HFFc6 (cell line): Measurements from ENCODE around the gene TP53AIP1. TPM values are rescaled to one million over a fixed set of nuclear protein-coding genes. Genes with fewer than 3 reads are reported as not detected.

Source experiments
- DNase-seq: peaks from one replicate; pipeline ENCODE4 v3.0.0-alpha.2; 2018
- H3K27ac Mint-ChIP-seq: 2 replicates; pipeline ENCODE4 v1.8.0; 2020; ENCODE audit warnings: mild to moderate bottlenecking, mixed read lengths
- H3K27me3 Mint-ChIP-seq: 2 replicates; pipeline ENCODE4 v1.8.0; 2021; ENCODE audit warnings: mild to moderate bottlenecking, moderate library complexity, mixed read lengths; ENCODE audit not compliant: insufficient read depth
- H3K36me3 Mint-ChIP-seq: 2 replicates; pipeline ENCODE4 v1.8.0; 2021; ENCODE audit warnings: low read depth, mixed read lengths
- H3K4me1 Mint-ChIP-seq: 2 replicates; pipeline ENCODE4 v1.8.0; 2020; ENCODE audit warnings: low read depth, mixed read lengths
- H3K4me3 Mint-ChIP-seq: 2 replicates; pipeline ENCODE4 v1.8.0; 2020; ENCODE audit warnings: mild to moderate bottlenecking, moderate library complexity, mixed read lengths
- H3K9me3 Mint-ChIP-seq: 2 replicates; pipeline ENCODE4 v1.8.0; 2020; ENCODE audit warnings: mild to moderate bottlenecking, mixed read lengths
- total RNA-seq, 6 experiments: library from RNA; stranded (reverse); fragmentation: NEBNext Ultra II Directional; extraction: Animal tissue kit (Norgen Biotek cat#: 25700); gene quantifications; 2 replicates in 1 of 6; 3 replicates in 5 of 6; pipeline ENCODE4 v1.2.3, GENCODE V29; 2021
- TF ChIP-seq, protein P1 (sequence below): fragments of 200-600 bp; sonication (generic); IDR thresholded peaks from 2 replicates; pipeline ENCODE4 v1.5.0; 2021; ENCODE audit warnings: antibody characterized with exemption, mild to moderate bottlenecking

The TP53AIP1 gene
- total RNA-seq, 6 experiments from 2014 or later: not detected

- Mint-ChIP-seq H3K27ac (no peak overlapping the region), H3K9me3 (no peaks in the 10 kb centered on the region), H3K4me3 (no peak overlapping the region), H3K4me1 (peaks cover 20% of the 10 kb centered on the region), H3K27me3 (peaks cover 10% of the 10 kb centered on the region), H3K36me3 (no peaks in the 10 kb centered on the region)
- TF ChIP-seq, protein P1, sequence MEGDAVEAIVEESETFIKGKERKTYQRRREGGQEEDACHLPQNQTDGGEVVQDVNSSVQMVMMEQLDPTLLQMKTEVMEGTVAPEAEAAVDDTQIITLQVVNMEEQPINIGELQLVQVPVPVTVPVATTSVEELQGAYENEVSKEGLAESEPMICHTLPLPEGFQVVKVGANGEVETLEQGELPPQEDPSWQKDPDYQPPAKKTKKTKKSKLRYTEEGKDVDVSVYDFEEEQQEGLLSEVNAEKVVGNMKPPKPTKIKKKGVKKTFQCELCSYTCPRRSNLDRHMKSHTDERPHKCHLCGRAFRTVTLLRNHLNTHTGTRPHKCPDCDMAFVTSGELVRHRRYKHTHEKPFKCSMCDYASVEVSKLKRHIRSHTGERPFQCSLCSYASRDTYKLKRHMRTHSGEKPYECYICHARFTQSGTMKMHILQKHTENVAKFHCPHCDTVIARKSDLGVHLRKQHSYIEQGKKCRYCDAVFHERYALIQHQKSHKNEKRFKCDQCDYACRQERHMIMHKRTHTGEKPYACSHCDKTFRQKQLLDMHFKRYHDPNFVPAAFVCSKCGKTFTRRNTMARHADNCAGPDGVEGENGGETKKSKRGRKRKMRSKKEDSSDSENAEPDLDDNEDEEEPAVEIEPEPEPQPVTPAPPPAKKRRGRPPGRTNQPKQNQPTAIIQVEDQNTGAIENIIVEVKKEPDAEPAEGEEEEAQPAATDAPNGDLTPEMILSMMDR: no peak
- no peak for DNase-seq
Measured at GRCh38 chr11:128955636-128956035, 13.0 kb upstream of the TP53AIP1 start.

GRCh38 chr11:128953151-128953550 is 10.5 kb upstream of the TP53AIP1 start:
- DNase-seq: no peak
- no peak overlapping the region for H3K27ac Mint-ChIP-seq
- peaks cover 16% of the 10 kb centered on the region for H3K27me3 Mint-ChIP-seq
- TF ChIP-seq, protein P1: no peak
- H3K4me3 Mint-ChIP-seq: no peak overlapping the region
- H3K36me3 Mint-ChIP-seq: no peaks in the 10 kb centered on the region
- peaks cover 20% of the 10 kb centered on the region for H3K4me1 Mint-ChIP-seq
- H3K9me3 Mint-ChIP-seq: no peaks in the 10 kb centered on the region

DNA sequence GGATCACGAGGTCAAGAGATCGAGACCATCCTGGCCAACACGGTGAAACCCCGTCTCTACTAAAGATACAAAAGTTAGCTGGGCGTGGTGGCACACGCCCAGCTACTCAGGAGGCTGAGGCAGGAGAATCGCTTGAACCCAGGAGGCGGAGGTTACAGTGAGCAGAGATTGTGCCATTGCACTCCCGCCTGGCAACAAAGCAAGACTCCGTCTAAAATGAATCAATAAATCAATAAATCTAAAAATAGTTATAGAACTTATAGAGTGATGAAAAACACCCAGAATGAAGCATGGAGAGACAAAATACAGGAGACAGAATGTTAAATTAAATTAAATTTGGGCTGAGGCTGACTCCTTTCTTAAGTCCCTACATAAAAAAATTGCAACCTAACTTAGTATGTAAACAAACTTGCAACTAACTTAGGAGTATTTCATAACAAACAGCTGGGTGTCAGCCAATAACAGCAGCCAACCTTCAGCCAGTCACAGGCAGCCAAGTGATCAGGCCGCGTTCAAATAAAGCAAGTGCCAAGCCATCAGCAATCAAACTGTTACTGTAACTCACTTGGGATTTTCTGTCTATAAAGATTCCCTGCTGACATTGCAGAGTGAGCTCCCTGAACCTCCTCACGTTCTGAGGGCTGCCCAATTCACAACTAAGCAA is 7.3 kb upstream of the TP53AIP1 start:
- no peak overlapping the region for H3K4me3 Mint-ChIP-seq

DNA sequence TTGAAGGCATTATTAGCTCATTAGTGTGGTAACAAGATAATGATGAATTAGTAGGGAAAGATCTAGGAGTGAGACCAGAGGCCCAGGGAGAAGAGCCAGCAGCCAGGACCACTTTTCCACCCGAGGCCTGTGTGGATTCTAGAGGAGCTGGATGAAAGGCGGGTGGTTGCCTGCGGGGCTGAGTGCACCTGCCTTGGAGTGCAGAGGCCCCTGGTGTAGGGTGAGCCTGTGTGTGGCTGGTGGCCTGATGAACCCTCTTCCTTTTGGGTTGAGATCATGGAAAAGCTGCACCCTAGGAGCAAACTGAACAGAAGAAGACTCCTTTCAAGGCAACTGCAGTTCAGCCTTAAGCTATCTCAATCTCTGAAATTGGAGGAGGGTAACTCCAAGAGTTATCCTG is 5.9 kb upstream of the TP53AIP1 start:
- no peak for DNase-seq
- no peaks in the 10 kb centered on the region; the same call in 1 of the 2 replicates for H3K36me3 Mint-ChIP-seq
- peaks cover 9% of the 10 kb centered on the region; the same call in 1 of the 2 replicates for H3K4me1 Mint-ChIP-seq
- no peaks in the 10 kb centered on the region for H3K9me3 Mint-ChIP-seq
- H3K27ac Mint-ChIP-seq: no peak overlapping the region
- H3K4me3 Mint-ChIP-seq: no peak overlapping the region
- H3K27me3 Mint-ChIP-seq: peaks cover 25% of the 10 kb centered on the region
- TF ChIP-seq, protein P1: no peak

More for the DNA sequence above, 7.3 kb upstream of the TP53AIP1 start:
- TF ChIP-seq, protein P1: no peak
- no peaks in the 10 kb centered on the region for H3K36me3 Mint-ChIP-seq
- no peak overlapping the region for H3K27ac Mint-ChIP-seq
- H3K9me3 Mint-ChIP-seq: no peaks in the 10 kb centered on the region
- DNase-seq: no peak
- peaks cover 9% of the 10 kb centered on the region; the same call in 1 of the 2 replicates for H3K4me1 Mint-ChIP-seq
- peaks cover 18% of the 10 kb centered on the region for H3K27me3 Mint-ChIP-seq

DNA sequence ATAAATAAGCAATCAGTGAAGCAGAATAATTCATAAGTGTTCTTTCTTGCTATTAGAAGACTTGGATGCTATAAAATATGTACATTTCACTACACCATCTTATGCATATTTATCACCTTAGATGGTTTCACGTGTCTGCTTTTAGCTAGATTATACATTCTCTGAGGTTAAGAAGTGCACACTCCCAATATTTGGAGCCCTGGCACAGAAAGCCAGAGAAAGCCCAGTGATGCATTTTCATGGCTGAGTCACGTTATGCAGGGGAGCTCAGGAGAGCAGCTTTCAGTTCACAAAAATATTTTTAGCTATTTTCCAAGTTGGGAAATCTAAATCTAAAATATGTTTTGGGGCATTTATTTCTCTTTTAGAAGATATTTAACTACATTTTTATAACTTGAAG is 5.1 kb upstream of the TP53AIP1 start:
- Mint-ChIP-seq H3K4me3 (no peak overlapping the region), H3K27ac (no peak overlapping the region), H3K36me3 (no peaks in the 10 kb centered on the region; the same call in 1 of the 2 replicates), H3K9me3 (no peaks in the 10 kb centered on the region), H3K4me1 (peaks cover 9% of the 10 kb centered on the region; the same call in 1 of the 2 replicates), H3K27me3 (peaks cover 26% of the 10 kb centered on the region)
- no peak for DNase-seq
- TF ChIP-seq, protein P1: no peak
